ENCODE measurements around the gene RNF144B.
"Not testable (repeated sequence)": the region's sequence is repeated elsewhere in the genome, so short reads cannot be mapped to it uniquely, and the experiment has no call there.

RNF144B gene

GRCh38 chr6:18359237-18359885, 27.8 kb upstream of the RNF144B start:
- DNase-seq (ENCODE audit: low spot score in 2 of 2): no peak
- H3K36me3 ChIP-seq (replicated peaks): no peaks in the 10 kb centered on the region
- no peaks in the 10 kb centered on the region for H3K9me3 ChIP-seq
- no peaks in the 10 kb centered on the region for H3K4me1 ChIP-seq
- H3K4me3 ChIP-seq: no peak overlapping the region
- H3K27me3 ChIP-seq (ENCODE audit: low read depth): no peaks in the 10 kb centered on the region
- in situ Hi-C loops (cut with MboI; ENCODE audit: low sequenced_read_pairs): no loop called here

GRCh38 chr6:18360188-18360587, 27.0 kb upstream of the RNF144B start:
- in situ Hi-C loops (cut with MboI; ENCODE audit: low sequenced_read_pairs): no loop called here

GRCh38 chr6:18362058-18362561, 25.0 kb upstream of the RNF144B start:
- no peaks in the 10 kb centered on the region for H3K27me3 ChIP-seq (ENCODE audit: low read depth)
- in situ Hi-C loops (cut with MboI; ENCODE audit: low sequenced_read_pairs): no loop called here
- H3K4me3 ChIP-seq: no peak overlapping the region
- DNase-seq (ENCODE audit: low spot score in 2 of 2): no peak
- H3K4me1 ChIP-seq: no peaks in the 10 kb centered on the region
- H3K36me3 ChIP-seq (replicated peaks): no peaks in the 10 kb centered on the region
- H3K9me3 ChIP-seq: no peaks in the 10 kb centered on the region

More at GRCh38 chr6:18360188-18360587, 27.0 kb upstream of the RNF144B start:
- no peak for DNase-seq (ENCODE audit: low spot score in 2 of 2)
- Histone ChIP-seq H3K4me1 (no peaks in the 10 kb centered on the region), H3K36me3 (replicated peaks) (no peaks in the 10 kb centered on the region), H3K9me3 (no peaks in the 10 kb centered on the region), H3K4me3 (no peak overlapping the region), H3K27me3 (ENCODE audit: low read depth) (no peaks in the 10 kb centered on the region)

- DNase-seq (ENCODE audit: low spot score in 2 of 2): no peak
- Histone ChIP-seq H3K4me3 (no peak overlapping the region), H3K4me1 (no peaks in the 10 kb centered on the region), H3K9me3 (no peaks in the 10 kb centered on the region), H3K27me3 (ENCODE audit: low read depth) (no peaks in the 10 kb centered on the region), H3K36me3 (replicated peaks) (no peaks in the 10 kb centered on the region)
- in situ Hi-C loops (cut with MboI; ENCODE audit: low sequenced_read_pairs): no loop called here
Measured at GRCh38 chr6:18363746-18364145, 23.4 kb upstream of the RNF144B start.

- H3K4me3 ChIP-seq; H3K9me3 ChIP-seq; DNase-seq (ENCODE audit: low spot score in 2 of 2); in situ Hi-C loops (cut with MboI; ENCODE audit: low sequenced_read_pairs); H3K27me3 ChIP-seq (ENCODE audit: low read depth); H3K36me3 ChIP-seq (replicated peaks); H3K4me1 ChIP-seq: not testable (repeated sequence)
Measured at GRCh38 chr6:18364561-18364960, 22.6 kb upstream of the RNF144B start.

GRCh38 chr6:18367371-18367770, 19.8 kb upstream of the RNF144B start:
- no peaks in the 10 kb centered on the region for H3K4me1 ChIP-seq
- no peak for DNase-seq (ENCODE audit: low spot score in 2 of 2)
- H3K36me3 ChIP-seq (replicated peaks): no peaks in the 10 kb centered on the region
- H3K4me3 ChIP-seq: no peak overlapping the region
- no peaks in the 10 kb centered on the region for H3K9me3 ChIP-seq
- no peaks in the 10 kb centered on the region for H3K27me3 ChIP-seq (ENCODE audit: low read depth)
- in situ Hi-C loops (cut with MboI; ENCODE audit: low sequenced_read_pairs): no loop called here

GRCh38 chr6:18368277-18369105, 18.7 kb upstream of the RNF144B start:
- no peak for DNase-seq (ENCODE audit: low spot score in 2 of 2)
- no peaks in the 10 kb centered on the region for H3K27me3 ChIP-seq (ENCODE audit: low read depth)
- H3K4me3 ChIP-seq: no peak overlapping the region
- H3K36me3 ChIP-seq (replicated peaks): no peaks in the 10 kb centered on the region
- no peaks in the 10 kb centered on the region for H3K4me1 ChIP-seq
- in situ Hi-C loops (cut with MboI; ENCODE audit: low sequenced_read_pairs): no loop called here
- H3K9me3 ChIP-seq: no peaks in the 10 kb centered on the region

GRCh38 chr6:18371010-18371409, 16.1 kb upstream of the RNF144B start:
- no peaks in the 10 kb centered on the region for H3K36me3 ChIP-seq (replicated peaks)
- H3K4me1 ChIP-seq: no peaks in the 10 kb centered on the region
- H3K9me3 ChIP-seq: no peaks in the 10 kb centered on the region
- in situ Hi-C loops (cut with MboI; ENCODE audit: low sequenced_read_pairs): no loop called here
- H3K27me3 ChIP-seq (ENCODE audit: low read depth): no peaks in the 10 kb centered on the region
- H3K4me3 ChIP-seq: no peak overlapping the region
- no peak for DNase-seq (ENCODE audit: low spot score in 2 of 2)

GRCh38 chr6:18371656-18372055, 15.5 kb upstream of the RNF144B start:
- Histone ChIP-seq H3K9me3 (no peaks in the 10 kb centered on the region), H3K4me3 (no peak overlapping the region), H3K27me3 (ENCODE audit: low read depth) (no peaks in the 10 kb centered on the region), H3K4me1 (no peaks in the 10 kb centered on the region), H3K36me3 (replicated peaks) (no peaks in the 10 kb centered on the region)
- DNase-seq (ENCODE audit: low spot score in 2 of 2): no peak
- in situ Hi-C loops (cut with MboI; ENCODE audit: low sequenced_read_pairs): no loop called here

- Histone ChIP-seq H3K27me3 (ENCODE audit: low read depth) (0 out of 2 replicates have a peak, but pooled peaks cover 2% of the 10 kb centered on the region), H3K36me3 (replicated peaks) (no peaks in the 10 kb centered on the region), H3K4me3 (no peak overlapping the region), H3K4me1 (no peaks in the 10 kb centered on the region), H3K9me3 (no peaks in the 10 kb centered on the region)
- in situ Hi-C loops (cut with MboI; ENCODE audit: low sequenced_read_pairs): no loop called here
- DNase-seq (ENCODE audit: low spot score in 2 of 2): no peak
Measured at GRCh38 chr6:18380158-18380836, 6.9 kb upstream of the RNF144B start.

- Histone ChIP-seq H3K9me3 (no peaks in the 10 kb centered on the region), H3K4me1 (no peaks in the 10 kb centered on the region), H3K4me3 (no peak overlapping the region), H3K27me3 (ENCODE audit: low read depth) (0 out of 2 replicates have a peak, but pooled peaks cover 2% of the 10 kb centered on the region), H3K36me3 (replicated peaks) (no peaks in the 10 kb centered on the region)
- no peak for DNase-seq (ENCODE audit: low spot score in 2 of 2)
- in situ Hi-C loops (cut with MboI; ENCODE audit: low sequenced_read_pairs): no loop called here
Measured at GRCh38 chr6:18380851-18381250, 6.3 kb upstream of the RNF144B start.

GRCh38 chr6:18383441-18383840, 3.7 kb upstream of the RNF144B start:
- H3K27me3 ChIP-seq (ENCODE audit: low read depth): peaks cover 8% of the 10 kb centered on the region; the same call in 1 of the 2 replicates
- H3K4me1 ChIP-seq: peaks cover 7% of the 10 kb centered on the region
- no peaks in the 10 kb centered on the region for H3K9me3 ChIP-seq
- in situ Hi-C loops (cut with MboI; ENCODE audit: low sequenced_read_pairs): no loop called here
- H3K4me3 ChIP-seq: no peak overlapping the region
- no peak for DNase-seq (ENCODE audit: low spot score in 2 of 2)
- no peaks in the 10 kb centered on the region for H3K36me3 ChIP-seq (replicated peaks)

GRCh38 chr6:18384621-18385020, 2.5 kb upstream of the RNF144B start:
- in situ Hi-C loops (cut with MboI; ENCODE audit: low sequenced_read_pairs): no loop called here
- Histone ChIP-seq H3K4me1 (peaks cover 7% of the 10 kb centered on the region), H3K4me3 (no peak overlapping the region), H3K9me3 (no peaks in the 10 kb centered on the region), H3K27me3 (ENCODE audit: low read depth) (peaks cover 12% of the 10 kb centered on the region; the same call in 1 of the 2 replicates), H3K36me3 (replicated peaks) (no peaks in the 10 kb centered on the region)
- DNase-seq (ENCODE audit: low spot score in 2 of 2): no peak

Measured in HAP-1 (cell line).